Neural progenitor cell (in vitro differentiated cells): ENCODE data around the gene CENATAC.

Experiments used
- EZH2phosphoT487 ChIP-seq: fragments of 200-600 bp; sonication (generic); IDR thresholded peaks from 2 replicates; pipeline ENCODE4 v1.6.1; 2017; ENCODE audit warnings: antibody characterized with exemption
- TF ChIP-seq, protein P1 (sequence below): fragments of 200-600 bp; sonication (generic); IDR thresholded peaks from 2 replicates; pipeline ENCODE4 v1.5.1; 2017; ENCODE audit warnings: antibody characterized with exemption, mild to moderate bottlenecking

DNA sequence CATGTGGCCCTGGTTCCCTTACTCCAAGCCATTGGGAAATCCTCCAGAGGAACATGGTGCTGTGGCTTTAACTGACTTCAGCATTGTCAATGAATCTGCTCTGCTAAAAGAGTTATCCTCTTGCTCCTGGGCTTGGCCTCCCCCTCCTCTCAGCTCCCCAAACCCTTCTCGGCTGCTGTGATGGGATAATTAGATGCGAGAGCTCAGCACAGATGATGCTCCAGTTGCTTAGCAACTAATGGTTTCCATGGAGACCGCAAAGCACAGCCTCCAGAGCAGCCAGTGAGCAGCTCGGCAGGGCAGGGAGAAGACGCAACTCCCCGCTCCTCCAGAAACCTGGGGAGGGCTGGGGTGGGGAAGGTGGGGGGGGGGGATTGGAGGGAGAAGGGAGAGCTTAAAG lies 44.7 kb upstream of the CENATAC start:
- TF ChIP-seq, protein P1, sequence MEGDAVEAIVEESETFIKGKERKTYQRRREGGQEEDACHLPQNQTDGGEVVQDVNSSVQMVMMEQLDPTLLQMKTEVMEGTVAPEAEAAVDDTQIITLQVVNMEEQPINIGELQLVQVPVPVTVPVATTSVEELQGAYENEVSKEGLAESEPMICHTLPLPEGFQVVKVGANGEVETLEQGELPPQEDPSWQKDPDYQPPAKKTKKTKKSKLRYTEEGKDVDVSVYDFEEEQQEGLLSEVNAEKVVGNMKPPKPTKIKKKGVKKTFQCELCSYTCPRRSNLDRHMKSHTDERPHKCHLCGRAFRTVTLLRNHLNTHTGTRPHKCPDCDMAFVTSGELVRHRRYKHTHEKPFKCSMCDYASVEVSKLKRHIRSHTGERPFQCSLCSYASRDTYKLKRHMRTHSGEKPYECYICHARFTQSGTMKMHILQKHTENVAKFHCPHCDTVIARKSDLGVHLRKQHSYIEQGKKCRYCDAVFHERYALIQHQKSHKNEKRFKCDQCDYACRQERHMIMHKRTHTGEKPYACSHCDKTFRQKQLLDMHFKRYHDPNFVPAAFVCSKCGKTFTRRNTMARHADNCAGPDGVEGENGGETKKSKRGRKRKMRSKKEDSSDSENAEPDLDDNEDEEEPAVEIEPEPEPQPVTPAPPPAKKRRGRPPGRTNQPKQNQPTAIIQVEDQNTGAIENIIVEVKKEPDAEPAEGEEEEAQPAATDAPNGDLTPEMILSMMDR: no peak
- TF ChIP-seq EZH2phosphoT487: no peak
